Stimulated activated CD8-positive, alpha-beta memory T cell treated with anti-CD3 and anti-CD28 coated beads, Interleukin-12 subunit alpha, Interleukin-12 subunit beta, amount 100 ng/mL, for 1 hour (primary cell): ENCODE results near the gene TAF4.
"Not testable (repeated sequence)": the region's sequence is repeated elsewhere in the genome, so short reads cannot be mapped to it uniquely, and the experiment has no call there.

Experiments
- DNase-seq: peaks from one replicate; pipeline ENCODE4 v3.0.0-alpha.2; 2020; ENCODE audit warnings: low read depth

The TAF4 gene

GRCh38 chr20:62055862-62056115 is 9.9 kb downstream of the TAF4 start:
- DNase-seq = not testable (repeated sequence)

- DNase-seq = no peak
Measured at GRCh38 chr20:62055106-62055861, 10.4 kb downstream of the TAF4 start.

GRCh38 chr20:62054451-62054953 is 11.2 kb downstream of the TAF4 start:
- no peak for DNase-seq

GRCh38 chr20:62053465-62054196 is 12.1 kb downstream of the TAF4 start:
- no peak for DNase-seq

DNA sequence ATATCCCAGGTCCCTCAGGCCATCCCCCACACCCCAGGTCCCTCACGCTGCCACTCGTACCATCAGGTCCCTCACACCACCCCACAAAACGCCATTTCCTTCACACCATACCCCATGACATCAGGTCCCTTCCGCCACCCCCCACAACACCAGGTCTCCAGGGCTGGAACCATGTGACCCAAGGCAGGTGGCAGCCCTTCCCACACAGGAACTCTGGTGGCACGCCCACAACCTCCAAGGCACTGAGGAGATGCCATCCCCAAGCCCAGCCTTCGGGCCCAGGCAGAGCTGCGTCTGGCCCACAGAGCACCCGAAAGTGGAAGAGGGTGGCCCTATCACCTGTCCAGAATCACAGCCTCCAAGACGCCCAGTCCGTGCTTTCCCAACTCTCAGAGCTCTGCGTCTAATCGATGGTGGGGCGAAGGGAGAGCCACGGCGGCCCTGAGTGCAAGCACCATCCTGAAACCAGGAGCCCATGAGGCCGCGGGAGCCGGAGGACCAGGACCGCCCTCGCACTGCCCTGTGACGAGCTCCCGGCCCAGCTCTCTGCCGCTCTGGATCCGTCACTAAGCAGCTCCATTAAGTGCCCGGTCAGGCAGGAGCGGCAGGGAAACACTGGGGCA is 12.7 kb downstream of the TAF4 start:
- no peak for DNase-seq

DNA sequence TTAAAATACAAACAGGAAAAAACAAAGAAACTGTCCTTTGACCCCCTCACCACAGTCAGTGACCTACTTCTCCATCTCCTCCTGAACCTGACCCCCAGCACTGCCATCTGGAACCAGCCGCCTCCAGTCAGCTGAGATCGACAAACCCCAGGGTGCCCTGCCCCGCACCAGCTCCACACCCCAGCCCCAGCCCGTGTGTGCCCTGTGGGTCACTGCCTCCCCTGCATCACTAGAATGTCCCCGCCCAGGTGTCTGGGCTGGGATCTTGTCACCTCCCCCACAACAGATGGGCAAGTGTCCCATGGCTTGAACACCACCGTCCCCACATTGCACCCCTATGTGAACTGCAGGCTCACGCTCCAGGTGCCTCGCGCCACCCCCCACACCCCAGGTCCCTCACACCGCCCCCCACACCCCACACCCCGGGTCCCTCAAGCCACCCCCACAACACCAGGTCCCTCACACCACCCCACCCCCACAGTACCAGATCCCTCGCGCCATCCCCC is 13.3 kb downstream of the TAF4 start:
- no peak for DNase-seq

DNA sequence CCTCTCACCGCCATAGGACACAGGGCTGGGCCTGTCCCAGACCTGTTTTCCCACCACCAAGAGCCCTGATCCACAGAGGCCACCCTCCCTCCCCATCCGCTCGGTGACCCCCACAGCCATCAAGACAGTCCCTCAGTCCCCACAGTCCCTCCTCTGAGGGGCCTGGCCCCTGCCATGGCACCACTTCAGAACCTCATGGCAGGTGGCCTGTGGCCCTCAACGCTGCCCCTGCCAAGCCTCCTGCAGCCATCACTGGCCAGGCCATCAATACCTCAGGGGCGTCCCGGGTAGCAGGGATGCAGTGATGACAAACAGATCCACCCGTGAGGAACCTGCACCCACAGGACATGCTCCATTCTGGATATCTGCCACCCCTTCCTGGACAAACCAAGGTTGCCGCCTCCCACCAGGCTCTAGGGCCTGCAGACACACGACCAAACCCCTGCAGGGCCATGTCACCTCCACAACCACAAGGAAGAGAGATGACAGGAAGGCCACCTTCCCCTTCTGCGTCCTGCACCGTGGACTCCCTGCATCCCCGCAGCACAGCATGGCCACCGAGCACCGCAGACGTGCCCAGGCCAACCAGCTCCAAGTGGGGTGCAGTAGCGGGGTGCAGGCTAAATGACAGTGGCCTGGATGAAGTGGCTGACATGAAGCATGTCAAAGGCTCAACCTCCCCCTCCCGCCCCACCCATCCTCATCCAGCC is 14.0 kb downstream of the TAF4 start:
- DNase-seq = no peak

- DNase-seq = no peak
Measured at GRCh38 chr20:62051144-62051543, 14.5 kb downstream of the TAF4 start.

- DNase-seq = no peak
Measured at GRCh38 chr20:62050166-62051120, 15.2 kb downstream of the TAF4 start.

GRCh38 chr20:62049342-62050165 is 16.1 kb downstream of the TAF4 start:
- DNase-seq = no peak

- no peak for DNase-seq
Measured at GRCh38 chr20:62048821-62049291, 16.8 kb downstream of the TAF4 start.

DNA sequence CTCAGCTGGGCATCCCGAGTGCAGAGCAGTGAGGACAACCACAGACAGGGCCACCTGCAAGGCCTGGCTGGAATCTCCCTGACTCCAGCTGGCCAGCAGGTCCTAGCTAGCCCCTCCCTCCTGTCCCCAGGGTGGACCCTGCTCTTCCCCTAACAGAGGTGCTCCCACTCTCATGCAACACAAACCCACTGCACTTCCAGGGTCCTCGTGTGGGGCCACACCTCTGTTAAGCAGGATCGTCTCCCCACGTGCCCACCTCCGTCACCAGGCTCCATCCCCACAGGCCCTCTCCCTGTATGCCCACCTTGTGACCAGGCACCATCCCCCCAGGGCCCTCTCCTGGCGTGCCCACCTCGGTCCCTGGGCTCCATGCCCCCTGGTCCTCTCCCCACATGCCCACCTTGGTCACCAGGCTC is 17.3 kb downstream of the TAF4 start:
- no peak for DNase-seq

- no peak for DNase-seq
Measured at GRCh38 chr20:62047666-62048345, 17.9 kb downstream of the TAF4 start.

GRCh38 chr20:62046431-62046830 is 19.2 kb downstream of the TAF4 start:
- DNase-seq = no peak

GRCh38 chr20:62045529-62046285 is 20.0 kb downstream of the TAF4 start:
- no peak for DNase-seq

- no peak for DNase-seq
Measured at GRCh38 chr20:62045118-62045517, 20.6 kb downstream of the TAF4 start.

- DNase-seq = no peak
Measured at GRCh38 chr20:62044631-62045030, 21.1 kb downstream of the TAF4 start.

DNA sequence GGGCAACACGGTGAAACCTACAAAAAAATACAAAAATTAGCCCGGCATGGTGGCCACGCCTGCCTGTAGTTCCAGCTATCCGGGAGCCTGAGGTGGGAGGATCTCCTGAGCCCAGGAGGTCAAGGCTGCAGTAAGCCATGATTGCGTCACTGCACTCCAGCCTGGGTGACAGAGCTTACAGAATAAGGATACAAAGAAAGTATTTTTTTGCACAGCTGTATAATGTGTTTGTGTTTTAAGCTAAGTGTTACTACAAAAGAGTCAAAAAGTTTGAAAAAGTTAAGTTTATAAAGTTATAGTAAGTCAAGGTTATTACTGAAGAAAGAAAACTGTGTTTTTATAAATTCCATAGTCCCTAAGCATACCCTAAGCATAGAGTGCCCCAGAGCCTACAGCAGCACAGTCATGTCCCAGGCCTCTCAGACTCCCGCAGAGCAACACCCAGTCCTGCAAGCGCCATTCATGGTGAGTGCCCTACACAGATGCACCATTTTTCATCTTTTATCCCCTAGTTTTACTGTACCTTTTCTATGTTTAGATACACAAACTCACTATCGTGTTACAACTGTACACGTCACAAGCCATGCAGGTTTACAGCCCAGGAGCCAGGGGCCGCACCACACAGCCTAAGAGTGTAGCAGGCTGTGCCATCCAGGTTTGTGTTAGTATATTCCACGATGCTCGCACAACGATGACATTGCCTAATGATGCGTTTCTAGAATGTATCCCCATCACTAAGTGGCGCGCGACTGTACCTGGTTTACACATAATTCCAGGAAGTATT is 22.4 kb downstream of the TAF4 start:
- DNase-seq = no peak
